CD4-positive, alpha-beta T cell treated with Interleukin-17A for 1 hour (primary cell): ENCODE measurements around the gene AIMP2.
"Not testable (repeated sequence)": the region's sequence is repeated elsewhere in the genome, so short reads cannot be mapped to it uniquely, and the experiment has no call there.

Source experiments
- DNase-seq: peaks from one replicate; pipeline ENCODE4 v3.0.0-alpha.2; 2020

AIMP2 gene

DNA sequence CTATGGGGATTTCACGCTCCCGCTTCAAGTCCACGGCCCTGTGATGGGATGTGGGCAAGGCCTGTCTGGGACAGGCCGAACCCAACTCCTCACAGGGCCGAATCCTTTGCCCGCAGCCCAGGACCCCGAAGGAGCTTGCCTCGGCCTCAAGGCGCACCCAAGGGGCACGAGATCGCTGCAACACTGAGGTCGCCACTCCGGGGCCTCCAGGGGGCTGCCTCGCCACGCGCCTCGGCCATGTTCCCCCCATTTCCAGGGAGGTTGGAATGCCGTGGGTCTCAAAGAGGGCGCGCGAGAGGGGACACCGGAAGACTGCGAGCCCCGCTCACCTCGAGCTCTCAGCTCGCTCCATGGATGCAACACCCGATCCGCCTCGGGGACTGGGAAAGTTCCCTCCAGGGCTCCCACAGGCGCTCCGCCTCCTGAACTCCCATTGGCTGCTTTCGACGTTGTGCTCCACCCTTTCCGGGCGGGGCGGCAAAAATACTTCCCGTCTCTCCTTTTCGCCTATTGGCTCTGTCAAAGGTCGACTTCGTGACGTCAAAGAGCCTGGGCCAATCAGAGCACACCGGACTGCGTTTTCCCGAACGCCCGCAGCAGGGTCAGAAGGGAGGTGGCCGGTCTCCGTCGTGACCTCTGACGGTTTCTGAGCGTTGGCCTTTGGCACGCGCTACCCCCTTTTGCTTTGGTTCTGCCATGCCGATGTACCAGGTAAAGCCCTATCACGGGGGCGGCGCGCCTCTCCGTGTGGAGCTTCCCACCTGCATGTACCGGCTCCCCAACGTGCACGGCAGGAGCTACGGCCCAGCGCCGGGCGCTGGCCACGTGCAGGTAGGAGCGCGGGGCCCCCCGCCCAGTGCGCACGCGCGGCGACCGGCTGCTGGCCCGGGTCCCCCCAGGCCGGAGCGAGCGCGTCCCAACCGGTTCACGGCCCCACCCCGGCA lies at the start of gene AIMP2, which contains the start of gene PMS2:
Gene AIMP2 (plus strand): TSS at position 605 of the 944 bp plus-strand sequence. CDS start 92 bp downstream, at position 697.
Gene PMS2 (minus strand): TSS at position 382 of the 944 bp plus-strand sequence. CDS start 30 bp downstream, at position 352.
- DNase-seq, result peak; percentile 97

DNA sequence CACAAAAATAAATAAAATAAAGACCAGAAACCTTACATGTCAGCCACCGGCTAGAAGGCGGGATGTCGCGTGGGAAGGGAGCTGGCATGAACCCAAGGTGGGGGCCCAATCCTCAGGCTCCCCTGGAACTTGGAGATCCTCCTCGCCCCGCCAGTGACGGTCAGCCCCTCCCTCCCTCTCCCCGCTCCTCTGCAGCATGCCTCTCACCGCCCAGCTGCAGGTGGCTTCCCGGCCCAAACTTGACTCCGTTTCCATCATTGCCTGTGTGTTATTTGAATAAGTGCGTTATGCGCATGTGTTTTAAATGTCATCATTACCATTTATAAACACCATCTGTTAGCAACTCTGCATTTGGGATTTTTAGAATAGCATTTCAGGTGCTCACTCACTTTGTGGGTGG lies 45.9 kb upstream of the AIMP2 start:
- not testable (repeated sequence) for DNase-seq

DNA sequence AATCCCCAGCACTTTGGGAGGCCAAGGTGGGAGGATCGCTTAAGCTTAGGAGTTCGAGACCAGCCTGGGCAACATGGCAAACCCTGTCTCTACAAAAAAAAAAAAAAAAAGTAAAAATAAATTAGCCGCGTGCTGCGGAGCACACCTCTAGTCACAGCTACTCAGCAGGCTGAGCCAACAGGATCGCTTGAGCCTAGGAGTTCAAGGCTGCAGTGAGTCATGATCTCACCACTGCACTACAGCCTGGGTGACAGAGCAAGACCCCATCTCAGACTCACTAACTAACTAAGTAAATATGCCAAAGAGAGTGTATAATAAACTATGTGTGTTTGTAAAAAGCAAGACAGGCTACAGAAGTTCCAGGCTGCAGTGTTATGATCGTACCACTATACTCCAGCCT lies 45.3 kb upstream of the AIMP2 start:
- DNase-seq, result not testable (repeated sequence)

DNA sequence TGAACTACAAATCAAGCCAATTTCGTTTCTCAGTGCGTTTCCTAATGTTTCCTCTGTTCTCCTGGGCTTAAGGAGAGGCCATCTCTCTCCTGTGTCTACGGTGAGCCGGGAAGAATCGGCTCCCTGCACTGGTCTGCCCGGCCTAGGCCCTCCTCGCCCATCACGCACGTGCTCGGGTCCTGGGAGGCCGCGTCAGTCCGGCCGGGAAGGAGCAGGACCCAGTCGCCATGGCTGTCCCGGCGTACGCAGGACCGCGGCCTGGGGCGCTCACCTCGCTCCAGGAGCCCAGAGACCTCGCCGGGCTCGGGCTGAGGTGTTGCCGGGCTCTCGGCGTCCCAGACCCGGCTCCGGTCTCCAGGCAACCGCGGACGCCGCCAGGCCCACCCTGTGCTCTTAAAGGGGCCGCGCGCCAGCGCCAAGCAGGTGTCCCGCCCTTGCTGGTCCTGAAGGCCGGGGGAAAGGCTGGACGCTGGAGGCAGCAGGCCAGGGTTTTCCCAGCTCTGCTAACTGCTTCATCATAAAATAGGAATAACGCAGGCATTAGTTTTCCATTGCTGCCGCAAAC lies 38.6 kb upstream of the AIMP2 start, which contains the start of gene RSPH10B:
Gene RSPH10B (minus strand): TSS at position 343 of the 565 bp plus-strand sequence. CDS start 3,573 bp downstream, outside the sequence.
- not testable (repeated sequence) for DNase-seq

DNA sequence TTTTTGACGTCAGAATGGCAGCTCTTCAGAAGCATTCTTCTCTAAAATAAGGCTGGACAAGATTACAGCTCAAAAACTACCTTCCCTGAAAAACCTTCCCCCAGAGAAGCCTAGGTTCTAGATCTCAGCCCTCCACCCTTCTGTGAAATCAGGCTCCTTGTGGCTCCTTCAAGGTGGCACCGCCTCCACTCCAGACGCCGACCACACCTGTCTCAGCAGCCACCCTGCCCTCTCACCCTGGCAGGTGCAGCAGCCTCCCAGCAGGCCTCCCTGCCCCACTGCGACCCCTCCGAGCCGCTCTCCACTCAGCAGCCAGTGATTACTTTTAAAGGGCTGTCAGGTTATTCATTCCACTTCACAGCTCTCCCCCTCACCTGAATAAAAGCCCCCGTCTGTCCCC lies 35.5 kb upstream of the AIMP2 start:
- DNase-seq, result not testable (repeated sequence)

DNA sequence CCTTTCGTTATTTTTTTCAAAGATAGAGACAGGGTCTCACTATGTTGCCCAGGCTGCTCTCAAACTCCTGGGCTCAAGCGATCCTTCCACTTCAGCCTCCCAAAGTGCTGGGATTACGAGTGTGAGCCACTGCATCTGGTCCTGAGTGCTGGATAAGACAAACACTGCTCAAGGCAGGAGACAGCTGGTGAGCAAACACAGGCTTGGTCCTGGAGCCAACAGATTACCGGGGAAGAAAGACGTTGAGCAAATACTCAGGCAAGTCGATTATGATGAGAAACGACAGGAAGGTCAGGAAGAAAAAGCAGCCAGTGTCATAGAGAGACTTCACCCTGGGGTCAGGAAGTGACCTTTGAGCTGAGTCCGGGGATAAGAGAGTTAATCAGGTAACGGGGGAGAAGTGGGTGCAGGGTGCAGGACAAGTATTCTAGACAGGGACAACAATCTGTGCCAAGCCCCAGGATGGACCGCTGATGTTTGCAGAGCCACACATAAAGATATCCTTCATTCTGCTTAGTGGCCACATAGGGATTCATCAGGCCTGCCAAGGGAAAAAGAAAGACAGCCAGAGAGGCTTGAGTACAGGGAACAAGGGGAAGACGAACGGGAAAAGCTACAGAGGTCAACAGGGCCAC lies 29.3 kb upstream of the AIMP2 start:
- DNase-seq, result not testable (repeated sequence)

DNA sequence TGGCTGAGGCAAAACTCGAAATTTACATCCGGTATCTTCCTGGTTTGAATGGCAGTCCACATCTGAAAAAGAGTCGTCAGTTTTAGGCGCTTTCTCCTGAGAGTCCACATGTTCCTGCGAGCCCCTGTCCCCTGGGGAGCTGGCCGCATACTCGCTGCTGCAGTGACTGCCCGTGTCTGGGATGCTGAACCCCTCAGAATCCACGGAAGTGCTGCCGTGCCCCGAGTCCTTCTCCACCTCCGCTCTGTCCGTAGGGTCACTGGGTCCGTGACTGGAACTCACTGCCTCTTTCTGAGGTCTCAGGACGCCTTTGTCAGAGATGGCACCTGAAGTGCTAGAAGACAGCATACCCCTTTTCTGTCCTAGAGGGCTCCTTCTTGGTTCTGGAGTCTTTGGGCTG lies 22.0 kb upstream of the AIMP2 start:
- not testable (repeated sequence) for DNase-seq

DNA sequence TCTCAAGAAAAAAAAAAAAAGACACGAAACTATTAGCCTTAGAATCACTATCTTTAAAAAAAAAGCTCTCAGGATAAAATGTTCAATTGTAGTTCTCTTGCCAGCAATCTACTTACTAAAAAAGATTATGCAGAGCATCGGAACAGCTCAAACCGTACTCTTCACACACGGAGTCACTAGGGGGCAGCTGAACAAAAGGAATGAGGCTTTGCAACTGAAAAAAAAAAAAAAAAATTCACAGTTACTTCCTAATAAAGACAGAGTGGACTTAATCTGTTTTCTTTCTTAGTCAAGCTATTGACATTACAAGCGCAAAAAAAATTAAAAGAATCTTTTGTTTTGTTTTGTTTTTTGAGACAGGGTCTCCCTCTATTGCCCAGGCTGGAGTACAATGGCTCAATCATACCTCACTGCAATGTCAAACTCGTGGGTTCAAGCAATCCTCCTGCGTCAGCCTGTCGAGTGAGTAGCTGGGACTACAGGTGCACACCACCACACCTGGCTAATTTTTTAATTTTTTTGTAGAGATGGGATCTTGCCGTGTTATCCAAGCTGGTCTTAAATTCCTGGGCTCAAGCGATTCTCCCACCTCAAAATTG lies 11.8 kb upstream of the AIMP2 start:
- DNase-seq, result peak; percentile 71

DNA sequence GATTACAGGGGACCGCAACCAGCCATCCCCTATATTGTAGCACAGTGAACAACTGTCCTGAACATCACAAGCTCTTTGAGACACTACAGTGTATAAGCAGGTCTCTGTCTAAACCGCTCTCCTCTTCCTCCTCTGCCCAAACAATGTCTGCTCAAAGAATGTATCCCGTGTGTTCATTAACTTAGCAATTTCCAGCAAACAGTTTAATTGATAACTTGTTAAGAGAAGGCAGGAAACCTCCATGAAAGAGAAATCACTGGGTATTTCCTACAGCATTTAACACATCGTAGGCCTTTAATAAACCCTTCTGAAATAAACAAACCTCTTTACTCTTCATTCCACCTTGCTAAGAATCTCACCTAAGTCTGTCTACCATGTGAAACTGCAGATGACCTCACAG lies 1.7 kb upstream of the AIMP2 start:
- no peak for DNase-seq

DNA sequence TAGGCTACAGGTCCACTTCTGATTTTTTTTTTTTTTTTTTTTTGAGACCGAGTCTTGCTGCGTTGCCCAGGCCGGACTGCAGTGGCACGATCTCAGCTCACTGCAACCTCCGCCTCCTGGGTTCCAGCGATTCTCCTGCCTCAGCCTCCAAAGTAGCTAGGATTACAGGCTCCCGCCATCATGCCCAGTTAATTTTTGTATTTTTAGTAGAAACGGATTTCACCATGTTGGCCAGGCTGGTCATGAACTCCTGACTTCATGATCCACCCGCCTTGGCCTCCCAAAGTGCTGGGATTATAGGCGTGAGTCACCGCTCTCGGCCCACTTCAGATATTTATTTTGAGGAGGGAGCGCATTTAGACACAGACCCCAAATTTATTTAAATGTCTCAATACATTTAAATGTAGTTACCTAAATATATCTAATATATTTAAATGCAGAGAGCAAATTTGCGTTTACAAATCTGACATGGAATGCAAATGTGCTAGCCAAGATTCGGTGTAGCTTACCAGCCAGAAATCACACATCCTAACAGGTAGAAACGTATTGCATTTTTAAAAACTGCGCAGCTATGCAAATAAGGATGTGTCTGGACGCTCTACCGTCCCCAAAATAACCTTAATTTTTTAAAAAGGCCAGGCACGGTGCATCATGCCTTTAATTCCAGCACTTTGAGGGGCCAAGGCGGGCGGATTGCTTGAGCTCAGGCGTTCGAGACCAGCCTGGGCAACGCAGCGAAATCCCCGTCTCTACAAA lies 1.1 kb upstream of the AIMP2 start:
- DNase-seq, result not testable (repeated sequence)

DNA sequence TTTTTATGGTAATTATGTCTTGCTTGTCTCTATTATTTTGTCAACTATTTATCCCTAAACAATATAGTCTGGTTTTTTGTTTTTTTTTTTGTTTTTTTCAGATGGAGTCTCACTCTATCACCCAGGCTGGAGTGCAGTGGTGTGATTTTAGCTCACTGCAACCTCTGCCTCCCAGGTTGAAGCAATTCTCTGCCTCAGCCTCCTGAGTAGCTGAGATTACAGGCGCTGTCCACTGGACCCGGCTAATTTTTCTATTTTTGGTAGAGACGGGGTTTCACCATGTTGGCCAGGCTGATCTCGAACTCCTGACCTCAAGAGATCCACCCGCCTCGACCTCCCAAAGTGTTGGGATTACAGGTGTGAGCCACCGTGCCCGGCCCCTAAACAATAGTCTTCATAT lies 1.3 kb downstream of the AIMP2 start:
- DNase-seq, result not testable (repeated sequence)

DNA sequence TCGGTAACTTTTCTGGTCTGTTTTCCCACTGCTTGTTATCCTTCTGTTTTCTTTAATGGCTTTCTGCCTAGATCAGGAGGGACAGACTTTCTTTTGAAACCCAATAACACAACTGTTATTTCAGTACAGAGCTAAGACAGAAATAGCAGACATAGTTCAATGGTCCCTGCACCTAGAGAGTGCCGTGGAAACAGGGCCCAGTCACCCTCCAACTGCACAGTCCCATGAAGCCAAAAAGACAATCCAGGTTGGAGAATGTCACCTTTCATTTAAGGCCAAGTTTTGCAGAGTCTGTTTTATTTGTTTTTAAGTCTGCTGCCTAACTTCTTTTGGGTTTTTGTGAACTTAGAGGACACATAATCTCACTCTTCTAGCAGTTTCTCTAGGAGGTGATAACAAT lies 2.5 kb downstream of the AIMP2 start:
- no peak for DNase-seq

DNA sequence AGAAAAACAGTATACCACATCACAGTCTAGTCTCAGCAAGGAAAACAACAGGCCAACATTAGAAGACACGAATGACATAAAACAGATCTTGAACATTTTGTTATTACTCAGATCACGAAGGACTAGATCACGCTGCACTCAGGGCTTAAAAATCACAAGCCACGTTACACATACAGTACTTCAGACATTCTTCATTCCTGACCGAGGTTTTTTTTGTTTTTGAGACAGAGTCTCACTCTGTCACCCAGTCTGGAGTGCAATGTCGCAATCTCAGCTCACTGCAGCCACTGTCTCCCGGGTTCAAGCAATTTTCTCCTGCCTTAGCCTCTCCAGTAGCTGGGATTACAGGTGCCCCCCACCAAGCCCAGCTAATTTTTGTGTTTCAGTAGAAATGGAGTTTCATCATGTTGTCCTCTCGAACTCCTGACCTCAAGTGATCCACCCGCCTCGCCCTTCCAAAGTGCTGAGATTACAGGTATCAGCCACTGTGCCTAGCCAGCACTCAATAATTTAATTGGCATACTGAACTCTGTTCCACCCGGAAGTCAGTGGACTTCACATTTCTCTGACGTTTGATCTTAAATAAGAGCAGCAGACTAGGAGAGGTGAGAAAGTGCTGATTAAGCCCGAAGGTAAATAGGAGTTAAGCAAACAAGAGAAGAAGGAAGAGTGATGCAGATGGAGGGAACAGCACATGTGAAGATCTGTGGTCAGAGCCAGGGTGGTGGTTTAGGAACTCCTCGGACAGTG lies 3.5 kb downstream of the AIMP2 start:
- DNase-seq, result no peak

DNA sequence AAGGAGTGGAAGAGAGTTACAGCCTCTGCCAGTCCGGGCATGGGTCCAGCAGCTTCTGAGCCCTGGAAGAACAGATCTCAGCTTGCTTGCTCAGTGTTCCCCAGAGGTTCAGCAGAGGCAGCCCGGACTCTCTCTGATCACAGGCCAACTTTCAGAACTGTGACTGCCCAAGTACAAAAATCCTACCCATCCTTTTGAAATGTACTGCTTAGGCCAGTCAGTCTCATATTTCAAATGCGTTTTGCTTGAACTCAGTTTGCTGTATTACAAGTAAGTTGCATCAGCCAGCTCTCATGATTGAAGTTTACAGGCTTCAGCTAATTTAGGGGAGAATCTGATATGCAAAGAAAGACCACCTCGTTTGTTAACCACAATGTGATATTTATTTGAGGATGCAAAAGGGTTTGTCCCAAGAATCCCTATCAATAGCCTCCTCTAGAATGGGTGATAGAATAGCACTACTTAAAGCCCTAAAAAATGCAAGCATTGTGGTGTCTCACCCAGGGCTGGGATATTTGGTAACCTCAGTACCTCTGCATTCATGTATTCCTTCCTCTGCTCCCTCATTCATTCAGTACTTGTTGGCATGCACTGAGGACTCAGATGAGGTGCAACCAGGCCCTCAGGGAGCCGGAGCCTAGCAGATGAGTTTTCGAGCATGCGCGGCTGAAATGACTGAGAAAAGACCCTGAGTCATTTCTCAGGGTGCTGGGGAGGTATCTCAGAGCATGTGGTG lies 7.0 kb downstream of the AIMP2 start:
- DNase-seq, result no peak

DNA sequence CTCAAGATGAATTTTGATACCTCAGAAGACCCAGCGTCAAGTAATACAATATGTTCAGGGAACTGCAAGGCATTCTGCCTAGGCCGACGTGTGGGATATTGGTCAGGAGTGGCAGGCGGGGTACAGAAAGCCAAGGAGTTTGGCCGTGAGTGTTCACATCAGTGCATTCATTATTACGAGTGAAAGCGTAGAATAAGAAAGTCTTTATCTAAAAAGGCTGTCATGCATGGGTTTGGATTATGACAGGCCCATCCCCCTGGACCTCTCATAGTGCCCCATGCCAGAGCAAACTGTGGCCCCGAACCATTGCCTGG lies 7.5 kb downstream of the AIMP2 start:
- no peak for DNase-seq

DNA sequence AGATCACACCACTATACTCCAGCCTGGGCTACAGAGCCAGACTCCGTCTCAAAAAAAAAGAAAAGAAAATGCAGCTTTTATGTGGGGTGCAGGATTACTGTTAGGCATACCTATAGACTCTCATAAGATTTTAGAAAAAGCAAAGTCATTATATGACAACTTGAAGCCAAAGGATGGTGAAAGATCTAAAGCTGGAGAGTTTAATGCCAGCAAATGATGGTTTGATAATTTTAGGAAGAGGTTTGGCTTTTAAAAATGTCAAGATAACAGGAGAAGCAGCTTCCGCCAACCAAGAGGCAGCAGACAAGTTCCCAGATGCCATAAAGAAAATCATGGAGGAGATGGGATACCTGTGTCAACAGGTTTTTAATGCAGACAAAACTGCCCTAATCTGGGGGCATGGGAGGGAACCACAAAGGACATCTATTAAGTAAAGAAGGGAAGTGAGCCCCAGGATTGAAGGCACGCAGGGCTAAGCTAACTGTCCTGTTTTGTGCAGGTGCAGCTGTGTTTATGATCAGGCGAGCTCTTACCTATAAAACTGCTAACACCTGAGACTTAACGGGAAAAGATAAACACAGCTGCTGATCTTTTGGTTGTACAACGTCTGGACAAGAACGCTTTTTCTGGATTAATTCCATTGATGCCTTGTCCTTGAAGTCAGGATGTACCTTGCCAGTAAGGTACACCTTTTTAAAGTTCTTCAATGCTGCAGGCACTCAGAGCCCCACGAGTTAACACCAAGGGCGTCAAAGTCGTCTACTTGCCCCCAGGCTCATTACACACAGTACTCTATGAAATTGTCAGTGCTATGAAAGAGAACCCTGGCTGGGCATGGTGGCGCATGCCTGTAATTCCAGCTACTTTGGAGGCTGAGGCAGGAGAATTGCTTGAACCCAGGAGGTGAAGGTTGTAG lies 11.6 kb downstream of the AIMP2 start:
- DNase-seq, result no peak

DNA sequence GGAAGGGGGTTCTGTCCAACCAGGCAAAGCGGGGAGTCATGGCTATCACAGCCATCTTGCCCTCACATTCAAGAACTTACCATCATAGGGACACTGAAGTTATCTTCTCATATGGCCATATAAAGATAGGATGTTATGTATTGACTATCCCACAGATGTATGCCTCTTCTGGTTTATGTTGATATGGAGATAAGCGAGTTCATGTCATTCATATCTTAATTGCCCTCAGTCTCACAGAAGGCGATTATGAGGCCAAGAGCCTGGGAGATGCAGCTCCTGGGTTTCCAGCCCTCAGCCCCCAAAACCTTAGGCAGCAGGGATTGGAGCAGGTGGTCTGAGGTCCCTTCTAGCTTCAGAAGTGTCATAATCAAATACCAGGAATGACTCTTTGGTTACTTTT lies 13.6 kb downstream of the AIMP2 start:
- no peak for DNase-seq

DNA sequence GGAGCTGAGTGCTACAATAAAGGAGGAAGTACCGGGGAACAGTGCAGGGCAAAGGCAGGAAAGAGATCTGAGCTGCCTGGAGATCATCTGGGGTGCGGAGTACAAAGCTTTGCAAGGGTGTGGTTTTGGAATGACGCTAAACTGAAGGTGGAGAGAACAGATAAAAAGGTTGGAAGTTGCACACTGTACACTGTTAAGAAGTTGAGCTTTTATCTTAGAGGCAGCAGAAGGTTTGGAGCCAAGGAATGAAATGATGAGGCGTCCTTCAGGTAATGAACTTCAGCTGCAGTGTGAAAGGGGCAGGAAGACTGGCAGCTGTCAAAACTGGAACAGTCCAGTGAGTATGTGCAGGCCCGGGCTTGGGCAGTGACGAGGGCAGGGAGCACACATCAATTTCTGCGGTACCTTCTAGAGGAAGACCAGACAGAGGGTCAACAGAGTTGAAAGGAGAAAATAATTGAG lies 14.9 kb downstream of the AIMP2 start:
- DNase-seq, result no peak

DNA sequence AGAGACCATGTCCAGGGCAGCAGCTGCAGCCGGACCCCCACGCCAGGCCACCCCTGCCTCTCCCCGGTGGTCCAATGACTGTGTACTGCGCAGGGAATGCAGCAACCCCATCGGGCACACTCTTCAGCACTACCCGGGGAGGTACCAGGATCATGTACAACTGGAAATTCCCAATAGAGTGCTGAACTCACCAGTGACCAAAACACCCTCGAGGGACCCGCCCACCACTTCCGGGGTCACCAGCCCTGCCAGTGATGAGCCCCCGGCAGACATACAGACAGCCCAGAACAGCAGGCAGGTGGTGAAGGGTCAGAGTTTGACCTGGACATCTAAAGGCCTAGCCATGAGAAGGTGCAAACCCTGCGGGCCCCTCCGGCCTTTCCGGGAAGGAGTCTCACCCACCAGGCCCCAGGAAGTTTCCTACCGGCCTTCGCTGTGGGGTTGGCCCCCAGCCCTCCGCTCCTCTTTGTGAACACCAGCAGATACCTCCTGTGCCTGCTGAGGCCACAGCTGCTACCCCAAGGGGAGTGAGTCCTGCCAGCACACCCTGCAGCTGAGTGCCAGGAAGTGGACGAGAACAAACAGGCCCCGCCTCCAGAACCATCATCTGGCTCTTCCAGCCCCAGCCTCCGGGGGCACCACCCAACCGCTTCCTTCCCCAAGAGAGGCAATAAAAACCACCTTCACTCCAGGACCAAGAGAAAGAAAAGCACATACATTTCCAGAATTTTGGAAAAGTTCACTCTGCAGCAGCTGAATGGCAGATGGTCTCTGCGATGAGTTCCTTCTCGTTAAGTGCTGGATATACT lies 17.1 kb downstream of the AIMP2 start:
- DNase-seq, result peak; percentile 77
